ENCODE measurements around the gene ABI1. TPM values are rescaled to one million over a fixed set of nuclear protein-coding genes. Genes with fewer than 3 reads are reported as not detected.

ABI1 gene
- total and polyA plus RNA-seq, 4 donors: 10.7 to 18.3 (median 14.3) TPM

GRCh38 chr10:26859241-26860101 lies 1.3 kb downstream of the ABI1 start:
- no peak for DNase-seq (ENCODE audit: low spot score)
- H3K4me1 ChIP-seq (ENCODE audit: control insufficient read depth in 4 of 4, insufficient read depth in 4 of 4, low read length in 3 of 4): peaks cover 2 to 30% (median 16%) of the 10 kb centered on the region in 4 donors
- TF ChIP-seq YY1 (IDR thresholded peaks at IDR 0.05): peak; percentile 5
- no peak for TF ChIP-seq FOXA1 (IDR thresholded peaks at IDR 0.05)
- H3K36me3 ChIP-seq (ENCODE audit: control insufficient read depth in 4 of 4, insufficient read depth in 3 of 4, low read depth in 1 of 4, low read length in 3 of 4): no peaks in the 10 kb centered on the region
- no peaks in the 10 kb centered on the region for H3K27me3 ChIP-seq (ENCODE audit: control insufficient read depth in 4 of 4, insufficient read depth in 4 of 4, low read length in 3 of 4)
- H3K9me3 ChIP-seq (ENCODE audit: control insufficient read depth in 4 of 4, low read length in 3 of 4): no peaks in the 10 kb centered on the region
- peak overlapping the region; percentile 51 to 86 for H3K9ac ChIP-seq (ENCODE audit: low read depth in 1 of 2, low read length in 2 of 2)
- peak overlapping the region; percentile 92 to 95 for H3K27ac ChIP-seq (ENCODE audit: low read depth in 1 of 2, low read length in 2 of 2)
- under 1% methylated on average over 15 of the region's 15 CpGs for WGBS
- peak overlapping the region; percentile 74 to 98 (median 87) for H3K4me3 ChIP-seq (ENCODE audit: low read depth in 1 of 3, low read length in 3 of 3)

- H3K36me3 ChIP-seq (ENCODE audit: control insufficient read depth in 4 of 4, insufficient read depth in 3 of 4, low read depth in 1 of 4, low read length in 3 of 4): no peaks in the 10 kb centered on the region
- WGBS: 38% methylated on average over 2 of the region's 2 CpGs
- peak overlapping the region in 1 of 2 donors; percentile 15 for H3K27ac ChIP-seq (ENCODE audit: low read depth in 1 of 2, low read length in 2 of 2)
- H3K27me3 ChIP-seq (ENCODE audit: control insufficient read depth in 4 of 4, insufficient read depth in 4 of 4, low read length in 3 of 4): no peaks in the 10 kb centered on the region
- peak overlapping the region in 1 of 3 donors; percentile 98 for H3K4me3 ChIP-seq (ENCODE audit: low read depth in 1 of 3, low read length in 3 of 3)
- TF ChIP-seq CTCF (IDR thresholded peaks at IDR 0.05; ENCODE audit: low read depth, low read length, missing input control) (no peak), EGR1 (IDR thresholded peaks at IDR 0.05; ENCODE audit: low read depth in 2 of 2) (no peak), JUND (IDR thresholded peaks at IDR 0.05) (no peak), ATF3 (IDR thresholded peaks at IDR 0.05) (no peak), YY1 (IDR thresholded peaks at IDR 0.05) (no peak), RXRA (IDR thresholded peaks at IDR 0.05) (no peak), SP1 (IDR thresholded peaks at IDR 0.05) (no peak), TAF1 (conservative IDR thresholded peaks at IDR 0.05) (no peak), HNF4A (conservative IDR thresholded peaks at IDR 0.05) (no peak), HNF4G (IDR thresholded peaks at IDR 0.05) (no peak), MAX (IDR thresholded peaks at IDR 0.05) (no peak), FOXA1 (IDR thresholded peaks at IDR 0.05) (no peak), ZBTB33 (IDR thresholded peaks at IDR 0.05) (no peak), RAD21 (IDR thresholded peaks at IDR 0.05) (no peak), NR2F2 (IDR thresholded peaks at IDR 0.05) (no peak), REST (IDR thresholded peaks at IDR 0.05) (no peak), FOXA2 (IDR thresholded peaks at IDR 0.05) (no peak), GABPA (IDR thresholded peaks at IDR 0.05 in 1 of 2, conservative IDR thresholded peaks at IDR 0.05 in 1 of 2) (no peak)
- H3K9me3 ChIP-seq (ENCODE audit: control insufficient read depth in 4 of 4, low read length in 3 of 4): no peaks in the 10 kb centered on the region
- peak overlapping the region in 1 of 2 donors; percentile 14 for H3K9ac ChIP-seq (ENCODE audit: low read depth in 1 of 2, low read length in 2 of 2)
- DNase-seq (ENCODE audit: low spot score): no peak
- peaks cover 2 to 30% (median 16%) of the 10 kb centered on the region in 4 donors for H3K4me1 ChIP-seq (ENCODE audit: control insufficient read depth in 4 of 4, insufficient read depth in 4 of 4, low read length in 3 of 4)
Observed at GRCh38 chr10:26858707-26859034, 2.1 kb downstream of the ABI1 start.

Measured in liver (tissue), 9 donors.